ENCODE measurements around the gene PRICKLE4.

DNA sequence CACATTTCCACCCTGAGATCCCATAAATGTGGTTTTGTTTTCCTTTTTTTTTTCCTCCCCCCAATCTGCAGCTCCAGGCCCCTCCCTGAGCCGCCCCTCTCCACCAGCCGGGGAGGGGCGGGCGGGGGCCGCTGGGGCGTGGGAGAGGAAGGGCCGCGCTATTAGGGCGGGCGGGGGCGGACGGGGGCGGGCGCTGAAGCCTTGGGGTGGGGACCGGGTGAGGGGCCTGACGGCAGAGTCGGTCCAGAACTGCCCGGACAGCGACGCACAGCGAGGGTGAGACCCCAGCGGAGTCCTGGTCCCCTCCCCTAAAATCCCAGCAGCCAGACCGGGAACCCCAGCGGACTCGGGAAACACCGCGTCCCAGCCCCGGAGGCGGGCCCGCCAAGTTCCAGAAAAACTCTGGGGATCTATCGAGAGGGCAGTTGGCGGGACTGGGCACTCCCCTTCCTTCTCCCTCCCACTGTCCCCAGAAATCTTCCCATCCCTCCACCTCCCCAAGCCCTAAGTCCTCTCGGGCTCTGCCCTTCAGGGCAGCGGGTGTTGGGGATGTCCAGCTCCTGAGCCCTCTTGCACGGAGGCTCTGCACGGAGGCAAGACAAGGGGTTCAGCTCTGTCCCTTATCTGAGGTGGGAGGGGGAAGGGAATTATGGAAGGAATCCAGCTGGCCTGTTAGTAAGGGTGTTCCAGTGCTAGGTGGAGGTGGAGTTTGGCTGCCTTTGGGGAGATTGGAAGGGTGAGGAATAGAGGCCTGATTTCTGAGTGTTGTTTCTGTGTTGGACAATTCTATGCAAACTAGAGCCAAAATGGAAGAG is at the start of gene PRICKLE4:
- TF ChIP-seq, protein P1, sequence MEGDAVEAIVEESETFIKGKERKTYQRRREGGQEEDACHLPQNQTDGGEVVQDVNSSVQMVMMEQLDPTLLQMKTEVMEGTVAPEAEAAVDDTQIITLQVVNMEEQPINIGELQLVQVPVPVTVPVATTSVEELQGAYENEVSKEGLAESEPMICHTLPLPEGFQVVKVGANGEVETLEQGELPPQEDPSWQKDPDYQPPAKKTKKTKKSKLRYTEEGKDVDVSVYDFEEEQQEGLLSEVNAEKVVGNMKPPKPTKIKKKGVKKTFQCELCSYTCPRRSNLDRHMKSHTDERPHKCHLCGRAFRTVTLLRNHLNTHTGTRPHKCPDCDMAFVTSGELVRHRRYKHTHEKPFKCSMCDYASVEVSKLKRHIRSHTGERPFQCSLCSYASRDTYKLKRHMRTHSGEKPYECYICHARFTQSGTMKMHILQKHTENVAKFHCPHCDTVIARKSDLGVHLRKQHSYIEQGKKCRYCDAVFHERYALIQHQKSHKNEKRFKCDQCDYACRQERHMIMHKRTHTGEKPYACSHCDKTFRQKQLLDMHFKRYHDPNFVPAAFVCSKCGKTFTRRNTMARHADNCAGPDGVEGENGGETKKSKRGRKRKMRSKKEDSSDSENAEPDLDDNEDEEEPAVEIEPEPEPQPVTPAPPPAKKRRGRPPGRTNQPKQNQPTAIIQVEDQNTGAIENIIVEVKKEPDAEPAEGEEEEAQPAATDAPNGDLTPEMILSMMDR (IDR thresholded peaks at IDR 0.05), result no peak
- no peak for TF ChIP-seq SIN3A (IDR thresholded peaks at IDR 0.05; ENCODE audit: borderline replicate concordance, insufficient read depth, low read depth, low read length)
- no peak for TF ChIP-seq TCF7L2 (IDR thresholded peaks at IDR 0.05; ENCODE audit: low read depth, low read length)
- no peak for TF ChIP-seq POLR2AphosphoS5 (IDR thresholded peaks at IDR 0.05; ENCODE audit: low read depth, low read length)

Measured in Panc1 (cell line).